ENCODE results near the gene RAX2. TPM values are rescaled to one million over a fixed set of nuclear protein-coding genes. Genes with fewer than 3 reads are reported as not detected.

RAX2 gene
- total and polyA plus RNA-seq, 4 donors: 0.01 TPM; not detected in 3

GRCh38 chr19:3753631-3754410, 18.2 kb downstream of the RAX2 start:
- no peak overlapping the region for H3K9ac ChIP-seq (ENCODE audit: insufficient read depth in 1 of 2, low read length in 2 of 2)
- H3K4me1 ChIP-seq (ENCODE audit: control insufficient read depth in 5 of 5, insufficient read depth in 5 of 5, low read length in 5 of 5): no peaks in the 10 kb centered on the region
- H3K36me3 ChIP-seq (ENCODE audit: control insufficient read depth in 4 of 4, insufficient read depth in 4 of 4, low read length in 4 of 4): peaks cover 3 to 35% (median 13%) of the 10 kb centered on the region in 4 donors
- no peaks in the 10 kb centered on the region for H3K27me3 ChIP-seq (ENCODE audit: control insufficient read depth in 3 of 3, insufficient read depth in 3 of 3, low read length in 2 of 3)
- WGBS, 2 donors: 94 to 97% methylated on average over 50 to 51 of the region's 51 CpGs
- H3K4me3 ChIP-seq: no peak overlapping the region
- H3K27ac ChIP-seq (ENCODE audit: low read depth in 1 of 2, low read length in 1 of 2): no peak overlapping the region
- TF ChIP-seq CTCF (IDR thresholded peaks at IDR 0.05; ENCODE audit: control extremely low read depth, extremely low read depth): no peak
- no peak for ATAC-seq (ENCODE audit: insufficient read depth, low FRiP score)
- DNase-seq: no peak
- H3K9me3 ChIP-seq (ENCODE audit: control insufficient read depth in 4 of 4, insufficient read depth in 3 of 4, low read length in 3 of 4): peaks cover 0 to 4% (median 0%) of the 10 kb centered on the region in 4 donors

GRCh38 chr19:3752492-3752891, 19.5 kb downstream of the RAX2 start:
- 90 to 94% methylated on average over 25 of the region's 25 CpGs for WGBS, 2 donors
- ATAC-seq (ENCODE audit: insufficient read depth, low FRiP score) (no peak), DNase-seq (no peak)
- Histone ChIP-seq H3K27ac (ENCODE audit: low read depth in 1 of 2, low read length in 1 of 2) (no peak overlapping the region), H3K36me3 (ENCODE audit: control insufficient read depth in 4 of 4, insufficient read depth in 4 of 4, low read length in 4 of 4) (peaks cover 3 to 35% (median 11%) of the 10 kb centered on the region in 4 donors), H3K9me3 (ENCODE audit: control insufficient read depth in 4 of 4, insufficient read depth in 3 of 4, low read length in 3 of 4) (peaks cover 0 to 4% (median 0%) of the 10 kb centered on the region in 4 donors), H3K4me3 (no peak overlapping the region), H3K4me1 (ENCODE audit: control insufficient read depth in 5 of 5, insufficient read depth in 5 of 5, low read length in 5 of 5) (no peaks in the 10 kb centered on the region), H3K27me3 (ENCODE audit: control insufficient read depth in 3 of 3, insufficient read depth in 3 of 3, low read length in 2 of 3) (no peaks in the 10 kb centered on the region), H3K9ac (ENCODE audit: insufficient read depth in 1 of 2, low read length in 2 of 2) (no peak overlapping the region)
- no peak for TF ChIP-seq CTCF (IDR thresholded peaks at IDR 0.05; ENCODE audit: control extremely low read depth, extremely low read depth)

GRCh38 chr19:3751236-3751635, 20.8 kb downstream of the RAX2 start:
- Histone ChIP-seq H3K36me3 (ENCODE audit: control insufficient read depth in 4 of 4, insufficient read depth in 4 of 4, low read length in 4 of 4) (peaks cover 3 to 35% (median 10%) of the 10 kb centered on the region in 4 donors), H3K9ac (ENCODE audit: insufficient read depth in 1 of 2, low read length in 2 of 2) (no peak overlapping the region), H3K4me1 (ENCODE audit: control insufficient read depth in 5 of 5, insufficient read depth in 5 of 5, low read length in 5 of 5) (no peaks in the 10 kb centered on the region), H3K4me3 (no peak overlapping the region), H3K9me3 (ENCODE audit: control insufficient read depth in 4 of 4, insufficient read depth in 3 of 4, low read length in 3 of 4) (peaks cover 0 to 4% (median 0%) of the 10 kb centered on the region in 4 donors), H3K27me3 (ENCODE audit: control insufficient read depth in 3 of 3, insufficient read depth in 3 of 3, low read length in 2 of 3) (no peaks in the 10 kb centered on the region), H3K27ac (ENCODE audit: low read depth in 1 of 2, low read length in 1 of 2) (no peak overlapping the region)
- no peak for DNase-seq
- ATAC-seq (ENCODE audit: insufficient read depth, low FRiP score): no peak
- 94 to 96% methylated on average over 23 to 30 of the region's 30 CpGs for WGBS, 2 donors
- no peak for TF ChIP-seq CTCF (IDR thresholded peaks at IDR 0.05; ENCODE audit: control extremely low read depth, extremely low read depth)

Measured in lung (tissue), 12 donors.